GM23338 (cell line): Measurements from ENCODE around the gene BAK1. TPM values are rescaled to one million over a fixed set of nuclear protein-coding genes. Genes with fewer than 3 reads are reported as not detected.
A peak's percentile ranks its signal among the peaks of the same experiment; 100 is the strongest.

Experiments used
- ATAC-seq: fragments of 200-7000 bp; cut with Tn5 transposase; 3 replicates; pipeline ENCODE4 v1.9.1; 2020
- DNase-seq: peaks from one replicate; pipeline ENCODE4 v3.0.0-alpha.2; 2015; ENCODE audit warnings: low spot score
- H2AFZ ChIP-seq: fragments of 200-600 bp; sonication (generic); 2 replicates; pipeline ENCODE4 v1.8.0; 2016; ENCODE audit warnings: antibody characterized with exemption, mild to moderate bottlenecking, moderate library complexity
- H3F3A ChIP-seq: fragments of 200-600 bp; sonication (generic); replicated peaks from 2 replicates; pipeline ENCODE4 v1.8.0; 2017; ENCODE audit warnings: antibody characterized with exemption, mixed run types, low read depth
- H3K27ac ChIP-seq: fragments of 200-600 bp; sonication (generic); 2 replicates; pipeline ENCODE4 v1.6.1; 2016; ENCODE audit warnings: low read depth
- H3K27me3 ChIP-seq: fragments of 200-600 bp; sonication (generic); 2 replicates; pipeline ENCODE4 v1.8.0; 2016; ENCODE audit warnings: mild to moderate bottlenecking, mixed run types, moderate library complexity; ENCODE audit not compliant: insufficient read depth
- H3K36me3 ChIP-seq: fragments of 200-600 bp; sonication (generic); 2 replicates; pipeline ENCODE4 v1.8.0; 2016; ENCODE audit warnings: mild to moderate bottlenecking; ENCODE audit not compliant: insufficient read depth
- H3K4me1 ChIP-seq: fragments of 200-600 bp; sonication (generic); 2 replicates; pipeline ENCODE4 v1.8.0; 2016; ENCODE audit warnings: mild to moderate bottlenecking, moderate library complexity; ENCODE audit not compliant: insufficient read depth
- H3K4me2 ChIP-seq: fragments of 200-600 bp; sonication (generic); 2 replicates; pipeline ENCODE4 v1.7.1; 2017; ENCODE audit warnings: mixed run types
- H3K4me3 ChIP-seq: fragments of 200-600 bp; sonication (generic); 2 replicates; pipeline ENCODE4 v1.6.1; 2016; ENCODE audit warnings: mixed run types
- H3K79me2 ChIP-seq: fragments of 200-600 bp; sonication (generic); replicated peaks from 2 replicates; pipeline ENCODE4 v1.8.0; 2017; ENCODE audit warnings: mild to moderate bottlenecking; ENCODE audit not compliant: insufficient read depth
- H3K9me2 ChIP-seq: fragments of 200-600 bp; sonication (generic); 2 replicates; pipeline ENCODE4 v1.8.0; 2017; ENCODE audit not compliant: insufficient read depth
- H4K20me1 ChIP-seq: fragments of 200-600 bp; sonication (generic); replicated peaks from 2 replicates; pipeline ENCODE4 v1.8.0; 2017; ENCODE audit warnings: mild to moderate bottlenecking; ENCODE audit not compliant: insufficient read depth
- H3K27ac Mint-ChIP-seq: 2 replicates; pipeline ENCODE4 v1.8.0; 2020; ENCODE audit warnings: inconsistent platforms, mild to moderate bottlenecking, moderate library complexity, mixed read lengths
- H3K27me3 Mint-ChIP-seq: 3 replicates; pipeline ENCODE4 v1.8.0; 2022; ENCODE audit warnings: low read depth, mild to moderate bottlenecking, moderate library complexity, mixed read lengths, inconsistent platforms; ENCODE audit not compliant: insufficient read depth, poor library complexity
- H3K36me3 Mint-ChIP-seq: 3 replicates; pipeline ENCODE4 v1.8.0; 2021; ENCODE audit warnings: low read depth, mild to moderate bottlenecking, inconsistent platforms, moderate library complexity, mixed read lengths
- H3K4me1 Mint-ChIP-seq: 3 replicates; pipeline ENCODE4 v1.8.0; 2020; ENCODE audit warnings: mild to moderate bottlenecking, inconsistent platforms, mixed read lengths
- H3K4me3 Mint-ChIP-seq: 3 replicates; pipeline ENCODE4 v1.8.0; 2021; ENCODE audit warnings: moderate library complexity, mild to moderate bottlenecking, inconsistent platforms, mixed read lengths
- H3K9me3 Mint-ChIP-seq: 3 replicates; pipeline ENCODE4 v1.8.0; 2020; ENCODE audit warnings: moderate library complexity, mild to moderate bottlenecking, inconsistent platforms, mixed read lengths
- CREB1 ChIP-seq: fragments of 250-450 bp; sonication (Bioruptor Pico); IDR thresholded peaks from 2 replicates; pipeline ENCODE4 v1.5.0; 2020; ENCODE audit warnings: low read depth, mild to moderate bottlenecking, moderate library complexity
- EZH2 ChIP-seq: fragments of 200-600 bp; sonication (generic); IDR thresholded peaks from one replicate; pipeline ENCODE4 v1.8.0; 2017; ENCODE audit warnings: antibody characterized with exemption, mild to moderate bottlenecking, low read depth; ENCODE audit not compliant: unreplicated experiment
- EZH2phosphoT487 ChIP-seq: fragments of 200-600 bp; sonication (generic); IDR thresholded peaks from one replicate; pipeline ENCODE4 v1.8.1; 2018; ENCODE audit warnings: antibody characterized with exemption; ENCODE audit not compliant: unreplicated experiment
- JUNB ChIP-seq: IDR thresholded peaks from one replicate; pipeline ENCODE4 v1.6.1; 2016; ENCODE audit warnings: antibody characterized with exemption; ENCODE audit not compliant: unreplicated experiment
- POLR2AphosphoS5 ChIP-seq: IDR thresholded peaks from 2 replicates; pipeline ENCODE4 v1.6.1; 2016; ENCODE audit warnings: antibody characterized with exemption, low read depth
- STAT1 ChIP-seq: IDR thresholded peaks from one replicate; pipeline ENCODE4 v1.6.1; 2016; ENCODE audit warnings: antibody characterized with exemption; ENCODE audit not compliant: unreplicated experiment
- ZNF114 ChIP-seq: fragments of 250-450 bp; sonication (Bioruptor Pico); IDR thresholded peaks from 2 replicates; pipeline ENCODE4 v1.5.0; 2020; ENCODE audit warnings: mild to moderate bottlenecking, moderate library complexity
- ZNF331 ChIP-seq: fragments of 250-450 bp; sonication (Bioruptor Pico); IDR thresholded peaks from 2 replicates; pipeline ENCODE4 v1.5.0; 2020; ENCODE audit warnings: low read depth, mild to moderate bottlenecking, moderate library complexity
- polyA plus RNA-seq: library from polyadenylated mRNA; unstranded; fragments of >200 nt; fragmentation: Nextera tagmentation; extraction: Ambion mirVana; gene quantifications from 2 replicates; pipeline ENCODE4 v1.2.1, GENCODE V29; 2016
- total RNA-seq: library from RNA; depleted of rRNA; stranded (reverse); fragments of >200 nt; shearing (Covaris generic); gene quantifications from 2 replicates; pipeline ENCODE4 v1.2.3, GENCODE V29; 2014
- TF ChIP-seq, protein P1 (sequence below), 2 experiments: fragments of 200-600 bp in 1 of 2; sonication (generic) in 1 of 2; conservative IDR thresholded peaks; 2 replicates each; pipeline versions ENCODE4 v1.5.1 to v1.6.1; 2016 to 2017; ENCODE audit warnings: antibody characterized with exemption in 2 of 2, low read depth in 2 of 2, mild to moderate bottlenecking in 2 of 2, moderate library complexity in 1 of 2
- TF ChIP-seq, protein P2 (sequence below): IDR thresholded peaks from one replicate; pipeline ENCODE4 v1.6.1; 2018; ENCODE audit warnings: antibody characterized with exemption; ENCODE audit not compliant: unreplicated experiment
- TF ChIP-seq, protein P3 (sequence below): IDR thresholded peaks from 2 replicates; pipeline ENCODE4 v1.6.1; 2016; ENCODE audit warnings: antibody characterized with exemption

The BAK1 gene
- total and polyA plus RNA-seq, 2 experiments from 2014 or later: 22.2 to 45.0 TPM

DNA sequence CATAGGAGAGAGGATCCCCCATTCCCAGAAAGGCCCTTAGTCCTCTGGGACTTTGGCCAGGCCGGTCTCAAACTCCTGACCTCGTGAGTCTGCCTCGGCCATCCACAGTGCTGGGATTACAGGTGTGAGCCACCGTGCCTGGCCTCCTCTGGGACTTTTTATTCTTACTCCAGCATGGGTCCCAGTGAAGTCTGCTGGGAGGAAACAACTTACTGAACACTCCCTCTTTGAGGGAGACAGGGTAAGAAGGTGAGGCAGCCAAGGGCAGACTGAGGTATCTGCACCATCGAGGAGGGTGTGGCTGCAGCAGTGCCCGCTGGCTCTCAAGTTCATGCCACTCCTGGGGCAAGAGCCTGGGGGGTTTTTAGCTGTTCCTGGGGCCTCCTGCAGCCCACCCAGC is 2.4 kb downstream of the BAK1 start:
- TF ChIP-seq EZH2phosphoT487: no peak
- no peak for TF ChIP-seq CREB1 (CRISPR knock-in tag)
- no peak for TF ChIP-seq ZNF114 (CRISPR knock-in tag)
- no peak for TF ChIP-seq STAT1
- no peak for TF ChIP-seq ZNF331 (CRISPR knock-in tag)
- TF ChIP-seq, protein P1, sequence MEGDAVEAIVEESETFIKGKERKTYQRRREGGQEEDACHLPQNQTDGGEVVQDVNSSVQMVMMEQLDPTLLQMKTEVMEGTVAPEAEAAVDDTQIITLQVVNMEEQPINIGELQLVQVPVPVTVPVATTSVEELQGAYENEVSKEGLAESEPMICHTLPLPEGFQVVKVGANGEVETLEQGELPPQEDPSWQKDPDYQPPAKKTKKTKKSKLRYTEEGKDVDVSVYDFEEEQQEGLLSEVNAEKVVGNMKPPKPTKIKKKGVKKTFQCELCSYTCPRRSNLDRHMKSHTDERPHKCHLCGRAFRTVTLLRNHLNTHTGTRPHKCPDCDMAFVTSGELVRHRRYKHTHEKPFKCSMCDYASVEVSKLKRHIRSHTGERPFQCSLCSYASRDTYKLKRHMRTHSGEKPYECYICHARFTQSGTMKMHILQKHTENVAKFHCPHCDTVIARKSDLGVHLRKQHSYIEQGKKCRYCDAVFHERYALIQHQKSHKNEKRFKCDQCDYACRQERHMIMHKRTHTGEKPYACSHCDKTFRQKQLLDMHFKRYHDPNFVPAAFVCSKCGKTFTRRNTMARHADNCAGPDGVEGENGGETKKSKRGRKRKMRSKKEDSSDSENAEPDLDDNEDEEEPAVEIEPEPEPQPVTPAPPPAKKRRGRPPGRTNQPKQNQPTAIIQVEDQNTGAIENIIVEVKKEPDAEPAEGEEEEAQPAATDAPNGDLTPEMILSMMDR (conservative IDR thresholded peaks at IDR 0.05; ENCODE audit: low read depth in 2 of 2): no peak
- TF ChIP-seq EZH2: no peak
- H3K4me1 Mint-ChIP-seq: peaks cover 9% of the 10 kb centered on the region; the same call in 2 of the 3 replicates
- no peak overlapping the region for H3K4me2 ChIP-seq
- no peaks in the 10 kb centered on the region; the same call in 2 of the 3 replicates for H3K9me3 Mint-ChIP-seq
- H3K36me3 ChIP-seq: 0 out of 2 replicates have a peak, but pooled peaks cover 5% of the 10 kb centered on the region
- H3K4me3 ChIP-seq: no peak overlapping the region
- DNase-seq: no peak
- H3K27ac Mint-ChIP-seq: no peak overlapping the region
- H3K4me1 ChIP-seq: peaks cover 5% of the 10 kb centered on the region; the same call in 1 of the 2 replicates
- ATAC-seq: no peak
- H3K27me3 Mint-ChIP-seq: peaks cover 4% of the 10 kb centered on the region
- 0 out of 2 replicates have a peak overlapping the region, but pooled peaks have one; percentile 39 for H3K27ac ChIP-seq
- H3K79me2 ChIP-seq: peaks cover 16% of the 10 kb centered on the region
- no peaks in the 10 kb centered on the region for H3K9me2 ChIP-seq
- H3K4me3 Mint-ChIP-seq: no peak overlapping the region
- H3F3A ChIP-seq: no peaks in the 10 kb centered on the region
- no peak overlapping the region for H2AFZ ChIP-seq
- peaks cover 24% of the 10 kb centered on the region for H3K36me3 Mint-ChIP-seq
- no peaks in the 10 kb centered on the region for H4K20me1 ChIP-seq
- no peaks in the 10 kb centered on the region for H3K27me3 ChIP-seq

DNA sequence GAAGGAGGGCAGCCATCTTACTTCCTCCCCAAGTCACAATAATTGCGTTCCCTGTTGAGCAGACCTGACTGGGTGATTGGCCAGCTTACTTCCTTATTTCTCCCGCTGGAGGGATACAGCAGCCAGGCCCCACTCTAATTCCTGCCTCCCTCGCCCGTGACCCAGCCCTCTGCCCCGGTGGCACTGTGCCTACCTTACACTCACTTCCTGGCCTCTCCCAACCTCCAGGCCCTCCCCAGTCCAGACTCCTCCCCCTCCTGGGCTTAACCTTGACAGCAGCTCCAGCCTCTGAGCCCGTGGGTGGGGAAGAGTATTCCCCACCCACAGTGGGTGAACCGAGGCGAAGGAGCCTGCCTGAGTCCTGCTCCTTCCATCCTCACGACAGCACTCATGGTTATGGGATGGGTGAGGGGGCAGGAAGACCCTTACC is 3.0 kb downstream of the BAK1 start:
- Histone ChIP-seq H3K36me3 (0 out of 2 replicates have a peak, but pooled peaks cover 5% of the 10 kb centered on the region), H3K79me2 (peaks cover 16% of the 10 kb centered on the region), H3K4me1 (peaks cover 5% of the 10 kb centered on the region; the same call in 1 of the 2 replicates), H4K20me1 (no peaks in the 10 kb centered on the region), H2AFZ (no peak overlapping the region), H3K9me2 (no peaks in the 10 kb centered on the region), H3K4me3 (no peak overlapping the region), H3K27ac (0 out of 2 replicates have a peak overlapping the region, but pooled peaks have one; percentile 39), H3K4me2 (no peak overlapping the region), H3F3A (no peaks in the 10 kb centered on the region), H3K27me3 (no peaks in the 10 kb centered on the region)
- ATAC-seq (no peak), DNase-seq (no peak)
- H3K9me3 Mint-ChIP-seq: no peaks in the 10 kb centered on the region; the same call in 2 of the 3 replicates
- H3K36me3 Mint-ChIP-seq: peaks cover 24% of the 10 kb centered on the region
- peaks cover 6% of the 10 kb centered on the region for H3K27me3 Mint-ChIP-seq
- no peak overlapping the region for H3K27ac Mint-ChIP-seq
- H3K4me1 Mint-ChIP-seq: peaks cover 9% of the 10 kb centered on the region; the same call in 2 of the 3 replicates
- H3K4me3 Mint-ChIP-seq: no peak overlapping the region
- TF ChIP-seq, protein P2, sequence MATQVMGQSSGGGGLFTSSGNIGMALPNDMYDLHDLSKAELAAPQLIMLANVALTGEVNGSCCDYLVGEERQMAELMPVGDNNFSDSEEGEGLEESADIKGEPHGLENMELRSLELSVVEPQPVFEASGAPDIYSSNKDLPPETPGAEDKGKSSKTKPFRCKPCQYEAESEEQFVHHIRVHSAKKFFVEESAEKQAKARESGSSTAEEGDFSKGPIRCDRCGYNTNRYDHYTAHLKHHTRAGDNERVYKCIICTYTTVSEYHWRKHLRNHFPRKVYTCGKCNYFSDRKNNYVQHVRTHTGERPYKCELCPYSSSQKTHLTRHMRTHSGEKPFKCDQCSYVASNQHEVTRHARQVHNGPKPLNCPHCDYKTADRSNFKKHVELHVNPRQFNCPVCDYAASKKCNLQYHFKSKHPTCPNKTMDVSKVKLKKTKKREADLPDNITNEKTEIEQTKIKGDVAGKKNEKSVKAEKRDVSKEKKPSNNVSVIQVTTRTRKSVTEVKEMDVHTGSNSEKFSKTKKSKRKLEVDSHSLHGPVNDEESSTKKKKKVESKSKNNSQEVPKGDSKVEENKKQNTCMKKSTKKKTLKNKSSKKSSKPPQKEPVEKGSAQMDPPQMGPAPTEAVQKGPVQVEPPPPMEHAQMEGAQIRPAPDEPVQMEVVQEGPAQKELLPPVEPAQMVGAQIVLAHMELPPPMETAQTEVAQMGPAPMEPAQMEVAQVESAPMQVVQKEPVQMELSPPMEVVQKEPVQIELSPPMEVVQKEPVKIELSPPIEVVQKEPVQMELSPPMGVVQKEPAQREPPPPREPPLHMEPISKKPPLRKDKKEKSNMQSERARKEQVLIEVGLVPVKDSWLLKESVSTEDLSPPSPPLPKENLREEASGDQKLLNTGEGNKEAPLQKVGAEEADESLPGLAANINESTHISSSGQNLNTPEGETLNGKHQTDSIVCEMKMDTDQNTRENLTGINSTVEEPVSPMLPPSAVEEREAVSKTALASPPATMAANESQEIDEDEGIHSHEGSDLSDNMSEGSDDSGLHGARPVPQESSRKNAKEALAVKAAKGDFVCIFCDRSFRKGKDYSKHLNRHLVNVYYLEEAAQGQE: no peak
- TF ChIP-seq JUNB (no peak), EZH2 (no peak), ZNF114 (CRISPR knock-in tag) (no peak), POLR2AphosphoS5 (no peak)
- TF ChIP-seq, protein P1 (conservative IDR thresholded peaks at IDR 0.05; ENCODE audit: low read depth in 2 of 2): no peak
- TF ChIP-seq, protein P3, sequence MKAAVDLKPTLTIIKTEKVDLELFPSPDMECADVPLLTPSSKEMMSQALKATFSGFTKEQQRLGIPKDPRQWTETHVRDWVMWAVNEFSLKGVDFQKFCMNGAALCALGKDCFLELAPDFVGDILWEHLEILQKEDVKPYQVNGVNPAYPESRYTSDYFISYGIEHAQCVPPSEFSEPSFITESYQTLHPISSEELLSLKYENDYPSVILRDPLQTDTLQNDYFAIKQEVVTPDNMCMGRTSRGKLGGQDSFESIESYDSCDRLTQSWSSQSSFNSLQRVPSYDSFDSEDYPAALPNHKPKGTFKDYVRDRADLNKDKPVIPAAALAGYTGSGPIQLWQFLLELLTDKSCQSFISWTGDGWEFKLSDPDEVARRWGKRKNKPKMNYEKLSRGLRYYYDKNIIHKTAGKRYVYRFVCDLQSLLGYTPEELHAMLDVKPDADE: no peak
